AG08395 (cell line): ENCODE data around the gene SCUBE3.

Experiments used
- DNase-seq: peaks from one replicate; pipeline ENCODE4 v3.0.0; 2012; ENCODE audit warnings: mixed read lengths, low spot score

SCUBE3 gene

DNA sequence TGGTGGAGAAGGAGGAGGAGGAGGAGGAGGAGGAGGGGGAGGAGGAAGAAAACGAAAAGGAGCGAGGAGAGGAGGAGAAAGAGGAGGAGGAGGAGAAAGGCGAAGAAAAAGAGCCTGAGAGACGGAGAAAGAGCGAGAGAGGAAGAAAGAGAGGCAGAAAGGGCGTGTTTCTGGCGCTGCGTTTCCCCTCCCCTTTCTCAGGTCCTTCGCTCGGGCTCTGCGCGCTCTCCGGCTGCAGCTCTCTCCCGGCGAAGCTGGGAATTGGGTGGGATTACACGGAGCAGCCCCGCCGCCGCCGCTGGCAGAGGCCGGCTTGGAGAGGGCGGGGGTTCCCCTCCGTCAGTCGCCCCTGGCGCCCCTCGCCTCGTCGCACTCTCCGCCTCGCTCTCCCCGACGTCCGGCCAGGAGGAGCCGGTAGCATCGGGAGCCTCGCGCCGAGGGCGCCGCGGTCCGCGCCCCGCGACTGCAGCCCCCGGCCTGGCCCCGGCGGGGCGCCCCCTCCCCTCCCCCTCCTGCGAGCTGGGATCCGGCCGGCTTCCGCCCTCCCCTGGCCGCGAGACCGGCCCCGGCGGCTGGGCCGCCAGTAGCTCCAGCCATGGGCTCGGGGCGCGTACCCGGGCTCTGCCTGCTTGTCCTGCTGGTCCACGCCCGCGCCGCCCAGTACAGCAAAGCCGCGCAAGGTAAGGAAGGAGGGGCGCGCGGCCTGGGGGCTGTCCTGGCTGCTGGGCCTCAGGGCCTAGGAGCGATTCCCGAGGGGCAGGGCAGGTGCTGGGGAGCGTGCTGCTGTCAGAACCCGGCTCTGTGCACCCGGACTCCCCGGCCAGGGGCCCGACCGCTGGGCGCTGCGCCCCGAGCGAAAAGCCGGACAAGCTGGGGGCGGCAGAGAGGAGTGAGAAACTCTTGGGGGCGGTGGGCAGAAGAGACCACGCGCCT is at the start of gene SCUBE3:
Gene SCUBE3, plus strand, starts transcription at position 133 of the 933 bp plus-strand sequence. Its CDS starts 463 bp downstream, at position 596.
- DNase-seq = peak; percentile 62

DNA sequence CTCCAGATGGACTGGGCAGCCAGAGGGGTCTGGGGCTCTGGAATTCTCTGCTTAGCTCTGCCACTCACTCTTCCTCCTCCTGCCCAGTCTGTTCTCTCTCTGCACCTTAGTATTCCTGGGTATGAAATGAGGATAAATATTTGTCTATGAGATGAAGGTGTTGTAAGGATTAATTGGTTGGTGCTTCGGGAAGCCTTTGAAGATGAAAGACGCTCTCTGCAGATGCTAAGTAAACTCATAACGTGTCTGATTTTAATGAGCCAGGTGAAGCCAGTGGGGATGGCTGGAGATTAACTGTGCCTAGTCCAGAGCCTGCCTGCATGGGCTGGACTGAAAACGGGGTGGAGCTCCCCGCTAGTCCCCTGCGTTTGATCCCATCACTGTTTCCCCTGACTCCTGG is 49.5 kb upstream of the SCUBE3 start:
- no peak for DNase-seq

DNA sequence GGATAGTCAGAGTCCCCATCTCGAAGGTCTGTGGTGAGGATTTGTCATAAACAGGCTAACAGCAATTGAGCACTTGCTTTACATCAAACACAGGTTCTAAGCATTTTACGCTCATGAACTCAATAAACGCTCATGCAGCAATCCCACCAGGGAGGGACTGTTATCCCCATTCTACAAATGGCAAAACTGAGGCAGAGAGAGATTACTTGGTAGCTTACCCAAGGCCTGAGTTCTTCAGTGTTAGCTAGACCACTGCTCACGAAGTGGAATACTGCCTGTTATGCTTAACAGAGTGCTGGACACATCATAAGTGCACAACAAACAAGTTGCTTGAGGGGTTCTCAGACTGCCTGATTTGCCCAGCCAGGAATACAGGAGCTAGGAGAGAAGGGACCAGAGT is 48.9 kb upstream of the SCUBE3 start:
- DNase-seq = no peak

DNA sequence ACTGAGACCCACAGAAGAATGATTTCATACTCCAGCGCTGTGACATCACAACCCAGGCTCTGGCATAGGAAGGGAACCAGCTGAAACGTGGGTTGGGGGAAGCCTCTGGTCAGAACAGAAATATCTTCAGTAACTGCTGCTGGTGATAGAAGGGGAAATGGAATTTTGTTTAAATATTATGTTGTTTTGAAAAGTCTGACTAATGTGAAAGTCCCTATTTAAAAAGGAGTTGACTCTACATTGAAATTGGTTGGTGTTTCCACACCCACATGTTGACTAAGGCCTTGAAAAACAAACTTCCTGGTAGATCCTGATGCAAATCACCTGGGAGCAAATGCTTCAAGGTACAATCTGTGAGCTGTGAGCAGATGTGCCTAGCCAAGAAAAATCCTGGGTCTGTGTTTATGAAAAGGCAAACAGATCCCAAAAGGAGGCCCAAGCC is 48.1 kb upstream of the SCUBE3 start:
- no peak for DNase-seq

DNA sequence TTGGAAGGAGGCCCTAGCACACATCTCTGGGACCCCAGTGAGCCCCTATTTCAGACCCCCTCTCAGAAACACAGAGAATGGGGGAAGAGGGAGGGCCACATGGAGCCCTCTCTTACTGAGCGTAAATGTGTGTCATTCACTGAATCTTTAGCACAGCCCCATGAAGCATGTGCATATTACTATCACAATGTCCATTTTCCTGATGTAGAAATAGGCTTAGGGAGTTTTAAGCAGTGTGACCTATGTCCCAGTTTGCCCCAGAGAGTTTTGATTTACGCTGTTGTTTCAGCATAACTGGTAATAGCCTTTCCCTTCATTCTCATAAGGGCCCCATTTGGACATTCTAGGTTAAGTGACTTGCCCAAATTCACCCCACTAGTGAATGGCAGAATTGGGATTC is 47.6 kb upstream of the SCUBE3 start:
- no peak for DNase-seq

DNA sequence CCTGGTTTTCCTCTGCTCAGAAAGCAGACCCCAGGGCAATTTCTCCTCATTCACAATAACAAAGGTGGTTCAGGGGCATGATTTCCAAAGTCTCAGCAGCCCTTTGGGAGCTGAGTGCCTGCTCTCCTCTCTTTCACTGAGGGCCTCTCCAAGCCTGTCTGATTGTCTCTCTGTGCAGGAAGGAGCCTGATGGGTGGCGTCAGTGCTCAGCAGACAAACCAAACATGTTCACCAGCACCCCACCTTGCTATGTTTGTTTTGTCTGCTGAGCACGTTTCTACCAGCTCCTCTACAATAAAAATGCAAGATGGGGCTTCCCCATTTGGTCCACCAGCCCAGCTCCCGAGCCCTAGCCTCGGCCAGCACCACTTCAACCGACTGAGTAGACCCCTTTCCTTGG is 47.2 kb upstream of the SCUBE3 start:
- no peak for DNase-seq

DNA sequence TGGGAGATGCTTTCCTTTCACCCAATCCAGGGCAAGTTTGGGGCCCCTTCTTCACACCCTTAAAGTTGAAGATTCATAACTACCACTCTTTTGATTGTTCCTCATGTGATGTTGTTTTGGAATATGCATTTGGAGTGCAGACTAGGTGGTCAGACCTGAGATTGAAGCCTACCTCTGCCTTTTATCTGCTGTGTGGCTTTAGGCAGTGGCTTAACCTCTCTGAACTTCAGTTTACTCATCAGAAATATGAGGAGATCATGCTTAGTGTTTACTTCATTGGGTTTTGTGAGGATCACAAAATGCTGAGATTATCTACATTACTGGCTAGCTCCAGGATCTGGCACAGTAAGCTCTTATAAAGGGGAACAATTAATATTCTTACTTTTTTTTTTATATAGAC is 46.3 kb upstream of the SCUBE3 start:
- no peak for DNase-seq

DNA sequence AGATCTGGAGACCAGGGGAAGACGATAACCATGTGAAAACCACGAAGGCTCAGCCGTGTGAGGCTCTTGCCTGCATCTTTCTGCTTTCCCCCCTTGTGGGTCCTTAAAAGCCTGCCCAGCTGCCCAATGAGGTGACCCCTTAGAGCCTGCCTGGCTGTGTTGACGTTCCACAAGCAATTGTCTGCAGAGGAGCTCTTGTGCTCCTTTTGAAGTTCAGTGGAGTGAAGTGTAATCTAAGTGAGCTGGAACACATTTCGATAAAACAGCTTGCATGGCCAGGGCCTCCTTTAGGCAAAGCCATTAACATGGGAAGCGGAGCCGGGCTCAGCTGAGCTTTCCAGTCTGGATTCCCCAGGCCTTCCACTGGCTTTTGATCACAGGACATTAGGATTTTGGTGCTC is 45.3 kb upstream of the SCUBE3 start:
- DNase-seq = no peak

DNA sequence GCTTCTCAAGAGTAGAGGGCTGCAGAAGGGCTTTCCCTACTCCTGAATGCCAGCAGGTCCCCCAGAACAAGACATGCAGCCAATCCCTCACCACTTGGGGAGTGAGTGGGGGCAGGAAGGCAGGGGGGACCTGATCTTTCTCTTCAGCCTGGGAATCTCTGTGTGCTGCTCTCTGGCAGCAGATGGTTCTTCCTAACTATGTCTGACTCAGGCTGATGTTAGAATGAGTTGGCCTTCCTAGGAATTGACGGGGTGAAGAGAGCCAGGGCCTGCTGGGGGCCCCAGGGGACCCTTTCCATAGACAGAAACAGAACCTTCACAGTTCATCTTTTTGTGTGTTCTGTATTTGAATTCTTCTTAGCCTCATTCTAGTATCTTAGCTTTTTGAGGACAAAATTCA is 43.6 kb upstream of the SCUBE3 start:
- DNase-seq = peak; percentile 78

DNA sequence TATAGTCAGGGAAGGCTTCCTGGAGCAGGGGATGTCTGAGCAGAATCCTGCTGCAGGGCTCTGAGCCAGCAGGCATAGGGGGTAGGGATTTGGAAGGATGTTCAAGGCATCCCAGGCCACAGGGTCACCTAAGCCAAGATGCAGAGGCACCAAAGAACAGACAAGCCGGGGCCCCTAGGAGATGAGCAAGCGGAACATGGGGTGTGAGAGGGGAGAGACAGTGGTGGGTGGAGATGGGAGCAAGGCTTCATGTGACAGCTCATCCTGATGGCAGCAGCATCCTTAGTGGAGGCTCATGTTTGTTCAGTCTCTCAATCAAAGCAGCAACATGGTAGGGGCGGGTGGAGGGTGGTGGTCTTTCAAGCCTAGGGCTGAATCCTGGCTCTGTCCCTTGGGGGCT is 42.9 kb upstream of the SCUBE3 start:
- DNase-seq = no peak

DNA sequence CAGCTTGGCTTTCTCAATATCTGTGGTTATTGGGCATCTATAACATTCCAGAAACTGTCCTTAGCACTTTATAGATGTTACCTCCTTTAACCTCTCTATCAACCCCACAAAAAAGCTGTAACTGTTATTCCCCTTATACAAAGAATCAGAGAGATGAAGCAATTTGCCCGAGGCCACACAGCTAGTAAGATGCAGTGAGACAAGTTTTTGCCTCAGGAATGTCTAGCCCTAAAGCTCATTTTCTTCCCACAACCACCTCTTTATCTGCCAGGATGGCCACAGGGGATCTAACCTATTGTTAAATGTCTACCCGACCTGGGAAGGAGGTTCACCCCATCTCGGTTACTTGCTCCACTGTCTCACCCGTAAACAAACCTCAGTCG is 40.7 kb upstream of the SCUBE3 start:
- DNase-seq = no peak

DNA sequence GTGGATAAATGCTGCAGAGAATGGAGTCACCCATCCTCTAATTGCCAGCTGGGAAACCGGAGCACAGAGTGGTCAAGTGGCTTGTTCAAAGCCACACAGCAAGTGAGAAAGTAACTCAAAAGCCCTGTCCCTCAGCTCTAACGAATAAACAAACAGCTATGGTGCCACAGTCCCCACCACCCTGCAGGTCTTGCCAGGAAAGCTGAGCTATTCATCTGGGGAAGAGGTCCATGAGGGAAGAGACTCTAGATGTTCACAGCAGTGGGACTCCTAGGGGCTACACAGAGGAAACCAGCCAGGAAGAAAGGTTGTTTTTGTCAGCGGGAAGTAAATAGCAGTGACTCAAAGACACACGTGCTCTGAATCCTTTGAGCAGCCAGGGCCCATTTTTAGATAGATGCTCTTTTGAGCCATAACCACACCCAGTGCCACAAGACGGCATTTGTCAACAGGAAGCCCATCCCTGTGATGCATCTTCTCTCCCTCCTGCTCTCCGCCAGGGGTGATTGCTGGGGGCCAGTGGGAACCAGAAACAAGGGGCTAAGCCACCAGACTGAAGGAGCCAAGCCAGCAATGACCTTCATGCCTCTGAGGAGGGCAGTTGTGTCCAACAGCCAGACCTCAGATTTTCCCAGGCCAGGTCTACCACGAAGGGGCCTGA is 40.2 kb upstream of the SCUBE3 start:
- no peak for DNase-seq

DNA sequence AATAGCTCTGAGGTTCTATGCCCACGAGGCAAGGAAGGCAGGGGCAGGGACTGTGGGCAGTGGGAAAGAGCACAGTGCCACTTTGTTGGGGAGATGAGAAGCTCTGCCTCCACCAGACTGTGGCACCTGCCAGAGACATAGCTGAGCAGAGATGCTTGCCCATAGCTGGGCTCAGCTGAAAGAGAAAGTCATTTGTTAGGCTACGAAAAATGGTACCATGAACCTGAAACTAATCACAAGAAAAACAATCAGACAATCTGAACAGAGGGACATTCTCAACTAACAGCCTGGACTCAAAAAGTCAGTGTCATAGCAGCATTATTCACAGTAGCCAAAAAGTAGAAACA is 39.7 kb upstream of the SCUBE3 start:
- no peak for DNase-seq

DNA sequence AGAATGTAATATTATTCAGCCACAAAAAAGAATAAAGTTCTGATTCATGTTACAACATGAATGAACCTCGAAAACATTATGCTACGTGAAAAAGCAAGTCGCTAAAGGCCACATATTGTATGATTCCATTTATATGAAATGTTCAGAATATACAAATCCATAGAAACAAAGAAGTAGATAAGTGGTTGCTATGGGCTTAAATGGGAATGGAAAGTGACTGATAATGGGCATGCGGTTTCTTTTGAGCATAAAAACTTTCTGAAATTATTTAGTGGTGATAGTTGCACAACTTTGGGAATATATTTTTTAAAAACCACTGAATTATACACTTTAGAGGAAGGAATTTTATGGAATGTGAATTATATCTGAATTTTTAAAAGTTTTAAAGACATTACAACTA is 39.3 kb upstream of the SCUBE3 start:
- no peak for DNase-seq

DNA sequence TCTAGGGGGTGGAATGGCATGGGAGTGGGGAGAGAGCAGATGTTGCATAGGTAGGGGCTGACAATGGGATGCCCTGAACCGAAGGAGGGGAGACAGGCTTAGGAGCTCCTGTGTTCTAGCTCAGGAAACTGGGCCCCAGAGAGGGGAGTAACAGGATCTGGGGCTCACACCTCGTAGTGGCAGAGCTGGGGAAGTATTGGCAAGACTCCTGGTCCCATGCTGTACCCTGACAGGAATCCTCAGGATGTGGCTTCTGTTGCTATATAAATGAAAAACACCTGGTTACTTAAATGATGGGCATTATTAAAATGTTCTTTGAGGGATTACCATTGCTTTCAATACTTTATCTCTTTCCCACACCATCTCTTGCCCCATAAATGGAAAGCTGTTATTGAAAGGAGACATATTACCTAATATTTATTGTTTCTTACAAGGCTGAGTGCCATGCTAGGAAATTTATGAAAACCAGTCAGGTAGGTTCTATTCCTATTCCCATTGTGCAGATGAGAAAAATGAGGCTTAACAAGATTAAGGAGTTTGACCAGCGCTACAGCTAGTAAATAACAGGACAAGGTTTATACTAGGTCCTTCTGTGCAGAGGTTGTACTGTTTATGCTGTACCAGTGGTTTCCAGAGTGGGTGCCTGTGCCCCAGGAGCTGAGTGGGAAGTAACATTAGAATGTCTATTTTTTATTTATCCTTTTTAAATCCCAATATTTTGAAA is 37.3 kb upstream of the SCUBE3 start:
- no peak for DNase-seq

DNA sequence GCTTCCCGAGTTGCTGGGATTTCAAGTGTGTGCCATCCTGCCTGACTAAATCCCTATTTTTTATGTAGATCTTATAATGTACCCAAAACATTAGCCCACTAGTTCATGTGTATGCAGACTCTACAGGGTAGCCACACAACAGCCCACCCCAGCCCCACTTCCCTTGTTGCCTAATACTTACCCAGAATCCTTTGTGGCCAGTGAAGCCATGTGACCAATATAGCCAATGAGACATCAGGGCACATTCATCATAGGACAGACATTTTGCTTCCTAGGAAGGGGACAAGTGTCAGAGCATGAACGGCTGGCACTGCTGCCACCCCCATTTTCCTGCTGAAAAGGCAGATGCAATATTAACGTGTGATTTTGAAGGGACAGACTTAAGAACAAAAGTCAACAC is 36.6 kb upstream of the SCUBE3 start:
- DNase-seq = no peak

DNA sequence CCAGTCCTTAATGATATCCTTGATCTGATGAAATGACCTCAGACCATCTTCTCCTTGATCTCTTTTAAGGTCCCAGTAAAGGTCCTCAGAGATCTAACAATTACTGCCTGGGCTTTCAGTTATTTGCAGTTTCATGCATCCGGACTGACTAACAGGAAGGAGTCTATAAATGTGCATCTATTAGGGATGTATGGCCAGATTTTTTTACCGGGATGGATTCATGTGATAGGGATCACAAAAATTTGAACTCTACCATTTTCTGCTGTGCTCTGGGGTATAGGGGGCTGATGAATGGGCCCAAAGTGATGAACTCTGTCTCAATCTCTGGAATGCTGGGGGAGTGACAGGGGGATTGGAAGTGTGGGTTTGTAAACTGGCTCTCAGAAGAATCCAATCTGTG is 36.2 kb upstream of the SCUBE3 start:
- no peak for DNase-seq

DNA sequence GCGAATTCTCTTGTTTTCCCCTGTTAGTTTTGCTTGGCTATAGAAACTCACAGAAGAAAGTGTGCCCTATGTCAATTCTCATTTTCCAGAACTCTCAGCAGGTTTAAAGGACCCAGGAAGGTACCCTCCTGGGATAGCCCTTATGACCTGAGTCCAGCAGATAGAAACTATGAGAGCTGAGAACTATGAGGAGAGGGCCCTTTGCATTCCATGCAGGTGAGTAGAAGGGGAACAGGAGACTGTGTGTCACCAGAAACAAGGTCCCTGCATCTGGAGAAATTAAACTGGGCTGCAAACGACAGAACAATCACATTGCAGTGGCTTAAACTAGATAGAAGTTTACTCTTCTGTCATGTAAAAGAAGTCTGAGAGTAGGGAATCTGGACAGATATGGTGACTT is 35.7 kb upstream of the SCUBE3 start:
- DNase-seq = no peak

DNA sequence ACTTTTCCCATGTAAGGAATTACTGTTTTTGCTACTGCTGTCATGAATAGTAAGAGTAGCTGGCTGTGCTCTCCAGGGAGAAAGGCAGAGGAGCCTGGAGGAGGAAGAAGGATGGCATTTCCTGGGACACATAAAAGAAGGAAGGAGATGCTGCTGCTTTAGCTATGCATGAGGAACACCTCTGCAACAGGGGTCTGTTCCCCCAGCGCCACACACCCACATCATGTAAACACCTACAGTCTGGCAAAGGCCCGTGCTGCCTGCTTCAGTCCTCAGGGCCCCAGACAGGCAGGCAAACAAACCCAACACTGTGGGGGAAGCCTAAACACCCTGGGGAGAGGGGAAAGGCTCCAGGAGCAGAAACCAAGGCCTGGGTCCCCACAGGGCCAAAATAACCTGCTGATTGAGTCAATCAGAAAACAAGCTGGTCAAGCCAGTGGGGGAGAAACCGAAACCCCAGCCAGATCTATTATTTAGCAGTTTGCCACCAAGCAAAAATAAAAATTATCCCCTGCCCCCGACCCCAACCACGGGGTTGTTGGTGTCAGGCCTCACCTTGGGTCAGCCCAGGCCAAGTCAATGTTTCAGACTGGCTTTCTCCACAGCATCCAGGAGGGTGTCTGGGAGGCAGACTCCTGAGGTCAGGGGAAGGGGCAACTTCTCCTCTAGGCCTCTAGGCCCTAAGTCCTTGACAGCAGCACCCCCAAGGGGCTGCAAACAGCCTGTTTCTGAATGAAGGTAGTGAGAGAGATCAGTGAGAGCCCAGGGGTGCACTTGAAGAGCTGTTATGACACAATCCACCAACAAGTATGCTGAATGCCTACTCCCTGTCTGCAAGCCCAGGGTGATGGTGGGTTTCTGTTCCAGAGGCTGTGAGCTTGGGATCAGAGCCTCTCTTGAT is 34.6 kb upstream of the SCUBE3 start:
- DNase-seq = no peak

DNA sequence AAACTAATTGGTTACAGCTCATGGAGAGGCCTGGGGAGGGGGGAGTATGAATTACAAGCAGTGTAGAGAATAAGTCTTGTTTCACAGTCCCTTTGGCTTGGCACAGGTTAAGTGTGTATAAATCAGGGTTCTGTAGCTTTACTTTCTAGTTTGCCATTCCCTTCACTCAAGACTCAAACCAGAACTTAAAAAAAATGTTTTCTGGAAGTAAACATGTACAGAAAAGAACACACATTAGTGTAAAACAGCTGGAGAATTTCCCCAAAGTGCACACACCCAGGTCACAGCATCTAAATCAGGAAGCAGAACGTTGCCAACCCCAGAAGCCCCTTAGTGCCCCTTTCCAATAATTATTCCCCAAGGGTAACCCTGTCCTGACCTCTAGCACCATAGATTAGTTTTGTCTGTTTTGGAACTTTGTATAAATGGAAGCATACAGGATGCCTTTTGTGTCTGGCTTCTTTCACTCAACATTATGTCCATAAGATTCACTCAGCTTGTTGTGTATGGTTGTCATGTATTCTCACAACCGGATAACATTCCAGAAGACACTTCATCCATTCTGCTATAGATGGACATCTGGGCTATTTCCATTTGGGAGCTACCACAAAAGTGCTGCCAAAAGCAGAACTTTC is 33.7 kb upstream of the SCUBE3 start:
- DNase-seq = no peak

DNA sequence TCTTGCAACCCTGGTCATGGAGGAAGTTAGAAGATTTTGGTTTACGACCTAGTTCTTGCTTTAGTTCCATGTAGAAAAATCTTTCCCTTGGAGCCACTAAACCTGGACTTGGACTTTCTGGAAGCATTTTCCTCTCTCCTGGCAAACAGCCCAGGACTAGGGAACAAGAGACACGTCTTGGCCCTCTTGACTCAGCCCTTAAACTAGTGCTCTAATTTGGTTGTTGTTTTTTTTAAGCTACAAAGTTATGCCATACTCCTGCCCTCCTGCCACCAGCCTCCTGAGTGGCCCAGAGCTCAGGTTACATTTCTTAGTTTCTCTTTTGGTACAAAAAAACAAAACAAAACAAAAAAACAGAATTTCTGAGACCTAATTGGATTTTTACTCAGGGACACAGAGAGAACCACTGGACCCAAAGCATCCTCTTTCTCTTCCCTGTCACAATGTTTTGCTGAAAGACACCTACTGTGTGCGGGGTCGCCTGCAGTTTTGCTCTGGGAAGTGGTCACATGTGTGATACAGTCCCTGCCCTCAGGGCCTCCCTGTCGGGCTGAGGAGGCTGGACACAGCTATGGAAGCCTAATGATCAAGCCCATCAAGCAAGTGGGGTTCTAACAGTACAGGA is 32.3 kb upstream of the SCUBE3 start:
- peak; percentile 62 for DNase-seq
